ENCODE data around the gene CH25H. TPM values are rescaled to one million over a fixed set of nuclear protein-coding genes. Genes with fewer than 3 reads are reported as not detected.

CH25H gene
- polyA plus RNA-seq, 3 donors = 0.09 to 1.2 TPM; not detected in 1

DNA sequence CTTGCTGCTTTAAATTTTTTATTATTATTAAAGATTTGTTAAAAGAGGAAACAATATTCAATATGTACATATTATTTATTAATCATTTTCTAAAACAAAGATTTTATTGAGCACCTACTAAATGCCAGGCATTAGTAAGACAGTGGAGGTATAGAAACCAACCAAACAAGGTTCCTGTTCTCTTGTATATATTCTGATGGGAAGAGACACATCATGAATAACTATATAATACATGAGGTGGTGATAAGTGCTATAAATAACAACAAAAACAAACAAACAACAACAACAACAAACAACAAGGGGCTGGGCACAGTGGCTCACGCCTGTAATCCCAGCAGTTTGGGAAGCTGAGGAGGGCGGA is 45.1 kb upstream of the CH25H start:
- peak overlapping the region in 4 of 7 donors; percentile 23 to 78 (median 70) for H3K27ac Mint-ChIP-seq
- H3K79me2 ChIP-seq (ENCODE audit: insufficient read depth, low read length) = peaks cover 17% of the 10 kb centered on the region
- H3K9me3 ChIP-seq (replicated peaks in 1 of 2; ENCODE audit: control insufficient read depth in 1 of 2, insufficient read depth in 1 of 2, low read length in 2 of 2) = peaks cover 0 to 13% of the 10 kb centered on the region in 2 donors
- peaks cover 5 to 13% (median 7%) of the 10 kb centered on the region in 7 donors for H3K9me3 Mint-ChIP-seq
- intact Hi-C loops (cut with micrococcal nuclease) = no loop called here
- H3K27me3 ChIP-seq (ENCODE audit: control insufficient read depth in 2 of 2, insufficient read depth in 2 of 2, low read length in 2 of 2) = no peaks in the 10 kb centered on the region
- peak overlapping the region in 1 of 2 donors; percentile 87 for H3K4me3 Mint-ChIP-seq
- H2AFZ ChIP-seq (ENCODE audit: insufficient read depth, low read depth, low read length, poor library complexity, severe bottlenecking) = peak overlapping the region; percentile 94
- H3K36me3 ChIP-seq (replicated peaks in 1 of 2; ENCODE audit: control insufficient read depth in 1 of 2, insufficient read depth in 2 of 2, low read length in 2 of 2) = no peaks in the 10 kb centered on the region
- H3K27ac ChIP-seq (ENCODE audit: low read depth in 1 of 2, low read length in 2 of 2) = peak overlapping the region; percentile 44 to 46
- DNase-seq = no peak
- WGBS (ENCODE audit: insufficient coverage) = no CpG with 5 or more reads among the region's 2 CpGs
- H3K4me1 ChIP-seq (ENCODE audit: control insufficient read depth in 1 of 2, insufficient read depth in 2 of 2, low read length in 2 of 2) = peaks cover 58 to 73% of the 10 kb centered on the region in 2 donors
- no peak overlapping the region for H3K9ac ChIP-seq (ENCODE audit: insufficient read depth, low read length, poor library complexity, severe bottlenecking)
- H3K27me3 Mint-ChIP-seq (ENCODE audit: low read depth in 3 of 3) = no peaks in the 10 kb centered on the region
- H3K4me3 ChIP-seq (replicated peaks in 1 of 3; ENCODE audit: low read depth in 2 of 3, low read length in 3 of 3) = peak overlapping the region; percentile 56 to 91 (median 62)
- peaks cover 51% of the 10 kb centered on the region for H3K4me1 Mint-ChIP-seq
- H4K20me1 ChIP-seq (ENCODE audit: insufficient read depth, low read length) = no peaks in the 10 kb centered on the region
- peaks cover 0 to 4% of the 10 kb centered on the region in 2 donors for H3K36me3 Mint-ChIP-seq
- TF ChIP-seq CTCF (IDR thresholded peaks at IDR 0.05) = no peak
- H3K4me2 ChIP-seq (replicated peaks; ENCODE audit: extremely low read depth, low read length, poor library complexity, severe bottlenecking) = peak overlapping the region; percentile 91

- Histone ChIP-seq H3K9me3 (replicated peaks in 1 of 2; ENCODE audit: control insufficient read depth in 1 of 2, insufficient read depth in 1 of 2, low read length in 2 of 2) (peaks cover 0 to 13% of the 10 kb centered on the region in 2 donors), H3K79me2 (ENCODE audit: insufficient read depth, low read length) (peaks cover 18% of the 10 kb centered on the region), H3K9ac (ENCODE audit: insufficient read depth, low read length, poor library complexity, severe bottlenecking) (peak within 1 kb of the TSS; percentile 63), H3K4me1 (ENCODE audit: control insufficient read depth in 1 of 2, insufficient read depth in 2 of 2, low read length in 2 of 2) (peaks cover 53 to 67% of the 10 kb centered on the region in 2 donors), H3K4me3 (replicated peaks in 1 of 3; ENCODE audit: low read depth in 2 of 3, low read length in 3 of 3) (peak within 1 kb of the TSS; percentile 56 to 91 (median 62)), H3K27ac (ENCODE audit: low read depth in 1 of 2, low read length in 2 of 2) (peak within 1 kb of the TSS; percentile 46 to 81), H4K20me1 (ENCODE audit: insufficient read depth, low read length) (no peaks in the 10 kb centered on the region), H3K4me2 (replicated peaks; ENCODE audit: extremely low read depth, low read length, poor library complexity, severe bottlenecking) (peak within 1 kb of the TSS; percentile 91), H3K27me3 (ENCODE audit: control insufficient read depth in 2 of 2, insufficient read depth in 2 of 2, low read length in 2 of 2) (no peaks in the 10 kb centered on the region), H2AFZ (ENCODE audit: insufficient read depth, low read depth, low read length, poor library complexity, severe bottlenecking) (peak within 1 kb of the TSS; percentile 94), H3K36me3 (replicated peaks in 1 of 2; ENCODE audit: control insufficient read depth in 1 of 2, insufficient read depth in 2 of 2, low read length in 2 of 2) (peaks cover 0 to 3% of the 10 kb centered on the region in 2 donors)
- WGBS (ENCODE audit: insufficient coverage) = under 1% methylated on average over 44 of the region's 53 CpGs
- no peaks in the 10 kb centered on the region for H3K27me3 Mint-ChIP-seq (ENCODE audit: low read depth in 3 of 3)
- peak within 1 kb of the TSS; percentile 28 to 93 (median 72) for H3K27ac Mint-ChIP-seq
- intact Hi-C loops (cut with micrococcal nuclease) = no loop called here
- H3K9me3 Mint-ChIP-seq = peaks cover 5 to 13% (median 7%) of the 10 kb centered on the region in 7 donors
- peaks cover 49% of the 10 kb centered on the region for H3K4me1 Mint-ChIP-seq
- DNase-seq = peak; percentile 84 to 86 (median 85)
- peak within 1 kb of the TSS; percentile 87 to 94 for H3K4me3 Mint-ChIP-seq
- TF ChIP-seq CTCF (IDR thresholded peaks at IDR 0.05) = no peak
- H3K36me3 Mint-ChIP-seq = peaks cover 0 to 7% of the 10 kb centered on the region in 2 donors
Measured at GRCh38 chr10:89251409-89252224, 44.5 kb upstream of the CH25H start, which contains the start of gene LIPA. Gene LIPA, minus strand, starts transcription at chr10:89251775. Its CDS starts 4,127 bp downstream, at chr10:89247648.
